Measurements from ENCODE around the gene EDN3. TPM values are rescaled to one million over a fixed set of nuclear protein-coding genes. Genes with fewer than 3 reads are reported as not detected.
A peak's percentile ranks its signal among the peaks of the same experiment; 100 is the strongest.

The EDN3 gene
- total RNA-seq, 4 donors from 2014 or later = 10.5 to 89.5 (median 53.6) TPM

DNA sequence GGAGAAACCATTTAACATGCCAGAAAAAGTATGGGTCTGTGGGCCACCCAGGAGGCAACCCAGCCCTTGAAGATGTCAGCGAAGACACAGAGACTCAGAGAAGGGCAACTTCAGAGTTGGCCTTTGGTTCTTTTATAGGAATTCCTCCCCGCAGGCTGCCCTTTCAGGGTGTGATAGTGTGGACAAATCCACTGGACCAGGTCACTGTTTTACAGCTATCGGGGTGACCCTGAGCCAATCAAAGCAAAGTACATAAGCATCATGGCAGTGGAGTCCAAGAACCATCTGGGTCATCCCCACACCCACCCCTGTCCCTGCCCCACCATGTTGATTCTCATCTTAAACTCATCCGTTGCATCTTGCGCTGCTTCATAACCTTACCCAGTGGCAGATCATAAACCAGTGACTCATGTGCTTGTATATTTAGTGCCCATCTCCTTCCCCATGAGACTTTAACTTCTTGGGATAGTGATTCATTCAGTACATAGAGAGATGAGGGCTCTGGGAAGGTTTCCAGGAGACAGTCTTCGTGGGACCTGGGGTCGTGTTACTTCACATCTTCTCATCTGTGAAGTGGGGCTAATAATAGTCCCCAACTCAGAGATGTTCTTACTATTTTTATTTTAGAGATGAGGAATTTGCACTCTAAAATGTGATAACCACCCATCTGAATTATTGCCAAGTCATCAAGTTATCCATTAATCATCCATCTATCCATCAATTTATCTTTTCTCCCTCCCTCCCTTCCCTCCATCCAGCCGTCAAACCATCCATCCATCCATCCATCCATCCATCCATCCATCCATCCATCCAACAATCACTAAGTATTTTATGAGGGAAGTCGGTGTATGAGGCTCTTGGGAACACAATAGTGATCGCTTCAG, 51.0 kb downstream of the EDN3 start:
- Histone ChIP-seq H3K4me1 (peaks cover 10 to 15% of the 10 kb centered on the region in 2 donors), H3K4me3 (replicated peaks in 1 of 3) (no peak overlapping the region), H3K27ac (peak overlapping the region in 1 of 3 donors; percentile 29), H3K9me3 (no peaks in the 10 kb centered on the region), H3K27me3 (no peaks in the 10 kb centered on the region), H3K36me3 (no peaks in the 10 kb centered on the region)
- WGBS, 2 donors = 87 to 88% methylated on average over 10 of the region's 10 CpGs
- DNase-seq = no peak
- TF ChIP-seq, protein P1, sequence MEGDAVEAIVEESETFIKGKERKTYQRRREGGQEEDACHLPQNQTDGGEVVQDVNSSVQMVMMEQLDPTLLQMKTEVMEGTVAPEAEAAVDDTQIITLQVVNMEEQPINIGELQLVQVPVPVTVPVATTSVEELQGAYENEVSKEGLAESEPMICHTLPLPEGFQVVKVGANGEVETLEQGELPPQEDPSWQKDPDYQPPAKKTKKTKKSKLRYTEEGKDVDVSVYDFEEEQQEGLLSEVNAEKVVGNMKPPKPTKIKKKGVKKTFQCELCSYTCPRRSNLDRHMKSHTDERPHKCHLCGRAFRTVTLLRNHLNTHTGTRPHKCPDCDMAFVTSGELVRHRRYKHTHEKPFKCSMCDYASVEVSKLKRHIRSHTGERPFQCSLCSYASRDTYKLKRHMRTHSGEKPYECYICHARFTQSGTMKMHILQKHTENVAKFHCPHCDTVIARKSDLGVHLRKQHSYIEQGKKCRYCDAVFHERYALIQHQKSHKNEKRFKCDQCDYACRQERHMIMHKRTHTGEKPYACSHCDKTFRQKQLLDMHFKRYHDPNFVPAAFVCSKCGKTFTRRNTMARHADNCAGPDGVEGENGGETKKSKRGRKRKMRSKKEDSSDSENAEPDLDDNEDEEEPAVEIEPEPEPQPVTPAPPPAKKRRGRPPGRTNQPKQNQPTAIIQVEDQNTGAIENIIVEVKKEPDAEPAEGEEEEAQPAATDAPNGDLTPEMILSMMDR (IDR thresholded peaks at IDR 0.05) = no peak
- no peak for TF ChIP-seq POLR2A (IDR thresholded peaks at IDR 0.05)
- intact Hi-C loops (cut with DNase I) = no loop called here

DNA sequence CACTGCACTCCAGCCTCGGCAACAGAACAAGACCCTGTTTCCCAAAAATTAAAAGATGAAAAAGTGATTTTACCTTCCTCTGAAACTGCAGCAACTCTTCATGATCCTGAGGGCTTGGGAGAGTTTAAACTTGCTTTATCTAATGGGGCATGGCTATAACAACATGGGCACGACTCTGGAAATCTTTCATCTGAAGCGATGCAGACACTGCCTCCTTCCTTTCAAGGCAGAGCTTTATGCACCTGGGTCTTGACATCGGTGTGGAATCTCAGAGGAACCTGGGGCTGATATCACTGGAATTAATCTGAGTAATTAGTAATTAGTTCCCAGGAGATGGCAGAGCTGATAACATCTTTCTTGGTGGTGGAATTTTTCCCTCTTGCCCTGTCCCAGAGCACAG, 52.1 kb downstream of the EDN3 start:
- peaks cover 10 to 15% of the 10 kb centered on the region in 2 donors for H3K4me1 ChIP-seq
- H3K4me3 ChIP-seq (replicated peaks in 1 of 3) = no peak overlapping the region
- peak; percentile 27 to 37 for DNase-seq
- H3K9me3 ChIP-seq = no peaks in the 10 kb centered on the region
- WGBS, 2 donors = 36 to 40% methylated on average over 4 of the region's 4 CpGs
- intact Hi-C loops (cut with DNase I) = no loop called here
- H3K27ac ChIP-seq = peak overlapping the region in 1 of 3 donors; percentile 29
- no peak for TF ChIP-seq POLR2A (IDR thresholded peaks at IDR 0.05)
- TF ChIP-seq, protein P1 (IDR thresholded peaks at IDR 0.05) = no peak
- no peaks in the 10 kb centered on the region for H3K27me3 ChIP-seq
- no peaks in the 10 kb centered on the region for H3K36me3 ChIP-seq

DNA sequence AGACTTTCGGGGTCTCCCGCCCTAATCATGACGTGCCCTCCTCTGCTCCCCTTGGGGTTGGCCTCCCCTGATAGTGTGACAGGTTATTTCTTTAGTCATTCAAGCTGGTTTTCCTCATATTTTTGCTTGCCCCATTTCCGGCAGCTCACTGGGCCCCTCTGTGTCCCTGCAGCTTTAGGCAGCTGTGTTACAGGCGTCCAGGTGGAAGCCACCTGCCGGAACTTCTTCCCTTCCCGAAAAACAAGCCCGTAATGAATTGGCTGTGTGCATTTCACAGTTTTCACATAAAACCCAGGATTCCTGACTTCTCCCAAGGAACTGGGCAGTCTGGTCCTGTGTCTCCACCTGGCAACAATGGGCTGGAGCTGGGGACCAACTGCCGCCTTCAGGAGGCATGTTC, 52.6 kb downstream of the EDN3 start:
- Histone ChIP-seq H3K4me3 (replicated peaks in 1 of 3) (no peak overlapping the region), H3K27me3 (no peaks in the 10 kb centered on the region), H3K4me1 (peaks cover 10 to 15% of the 10 kb centered on the region in 2 donors), H3K9me3 (no peaks in the 10 kb centered on the region), H3K27ac (no peak overlapping the region), H3K36me3 (no peaks in the 10 kb centered on the region)
- 87 to 88% methylated on average over 9 of the region's 9 CpGs for whole genome bisulfite sequencing, 2 donors
- TF ChIP-seq POLR2A (IDR thresholded peaks at IDR 0.05) = no peak
- TF ChIP-seq, protein P1 (IDR thresholded peaks at IDR 0.05) = no peak
- DNase-seq = no peak
- intact Hi-C loops (cut with DNase I) = no loop called here

DNA sequence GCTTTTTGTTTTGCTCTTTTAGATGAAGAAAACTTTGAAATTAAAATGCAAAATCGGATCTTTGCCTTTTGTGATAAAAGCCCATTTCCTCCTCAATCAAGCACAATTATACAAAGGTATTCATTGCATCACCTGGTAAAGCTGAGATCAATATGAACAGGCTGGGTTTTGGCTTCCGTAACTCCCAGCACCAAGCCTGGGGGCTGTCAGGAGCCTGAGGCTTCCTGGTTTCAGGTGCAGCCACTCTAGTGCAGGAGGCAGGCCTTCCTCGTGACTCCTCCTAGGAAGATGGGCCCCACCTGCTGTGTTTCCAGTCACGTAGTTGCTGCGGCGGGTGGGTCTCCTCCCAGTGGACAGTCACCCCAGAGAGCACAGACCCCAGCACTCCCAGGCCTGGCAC, 54.0 kb downstream of the EDN3 start:
- DNase-seq = no peak
- intact Hi-C loops (cut with DNase I) = no loop called here
- H3K27ac ChIP-seq = no peak overlapping the region
- WGBS, 2 donors = 86 to 91% methylated on average over 3 to 6 of the region's 6 CpGs
- H3K4me1 ChIP-seq = peaks cover 10 to 15% of the 10 kb centered on the region in 2 donors
- H3K9me3 ChIP-seq = no peaks in the 10 kb centered on the region
- no peaks in the 10 kb centered on the region for H3K36me3 ChIP-seq
- TF ChIP-seq, protein P1 (IDR thresholded peaks at IDR 0.05) = no peak
- no peak for TF ChIP-seq POLR2A (IDR thresholded peaks at IDR 0.05)
- H3K27me3 ChIP-seq = no peaks in the 10 kb centered on the region
- no peak overlapping the region for H3K4me3 ChIP-seq (replicated peaks in 1 of 3)

DNA sequence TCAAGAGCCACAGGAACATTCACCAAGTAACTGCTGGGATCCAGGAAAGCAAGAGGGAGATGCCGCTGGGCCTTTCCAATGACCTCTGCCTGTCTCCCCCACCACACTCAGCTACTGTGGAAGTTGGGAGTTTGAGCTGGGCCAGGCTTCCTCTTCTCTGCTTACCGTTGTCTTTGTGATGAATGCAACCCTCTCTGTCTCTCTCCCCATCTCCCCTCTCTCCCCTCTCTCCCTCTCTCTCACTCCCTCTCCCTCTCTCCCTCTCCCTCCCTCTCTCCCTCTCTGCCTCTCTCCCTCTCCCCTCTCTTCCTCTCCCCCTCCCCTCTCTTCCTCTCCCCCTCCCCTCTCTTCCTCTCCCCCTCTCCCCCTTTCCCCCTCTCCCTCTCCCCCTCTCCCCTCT, 54.8 kb downstream of the EDN3 start:
- Histone ChIP-seq H3K27ac (no peak overlapping the region), H3K9me3 (no peaks in the 10 kb centered on the region), H3K36me3 (no peaks in the 10 kb centered on the region), H3K4me3 (replicated peaks in 1 of 3) (no peak overlapping the region), H3K4me1 (peaks cover 10 to 15% of the 10 kb centered on the region in 2 donors), H3K27me3 (no peaks in the 10 kb centered on the region)
- DNase-seq = no peak
- WGBS, 2 donors = 75 to 85% methylated on average over 2 of the region's 2 CpGs
- TF ChIP-seq, protein P1 (IDR thresholded peaks at IDR 0.05) = no peak
- TF ChIP-seq POLR2A (IDR thresholded peaks at IDR 0.05) = no peak
- intact Hi-C loops (cut with DNase I) = no loop called here

All from thyroid gland (tissue), 4 donors.